NK-92 (cell line): Measurements from ENCODE around the gene CLASP1.
"Not testable (repeated sequence)": the region's sequence is repeated elsewhere in the genome, so short reads cannot be mapped to it uniquely, and the experiment has no call there.

Source experiments
- DNase-seq: peaks from one replicate; lab custom pipeline; 2025; ENCODE audit not compliant: unreplicated experiment; lab: John Stamatoyannopoulos, UW

The CLASP1 gene

DNA sequence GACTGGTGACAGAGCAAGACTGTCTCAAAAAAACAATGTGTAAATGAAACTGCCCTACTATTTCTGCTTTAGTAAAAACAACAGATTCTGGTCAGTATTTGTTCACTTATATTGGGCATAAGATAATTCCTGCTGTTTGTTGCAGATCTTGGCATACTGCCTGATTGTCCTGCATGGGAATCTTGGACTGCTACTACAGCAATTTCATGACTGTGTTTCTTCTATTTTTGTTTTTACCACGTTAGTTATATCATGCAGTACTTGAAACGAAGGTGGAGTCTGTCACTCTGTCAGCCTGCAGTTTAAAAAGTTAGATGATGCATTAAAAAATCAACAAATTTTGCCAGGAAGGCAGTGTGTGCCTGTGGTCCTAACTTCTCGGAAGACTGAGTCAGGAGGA lies 14.2 kb upstream of the CLASP1 start:
- DNase-seq: no peak

DNA sequence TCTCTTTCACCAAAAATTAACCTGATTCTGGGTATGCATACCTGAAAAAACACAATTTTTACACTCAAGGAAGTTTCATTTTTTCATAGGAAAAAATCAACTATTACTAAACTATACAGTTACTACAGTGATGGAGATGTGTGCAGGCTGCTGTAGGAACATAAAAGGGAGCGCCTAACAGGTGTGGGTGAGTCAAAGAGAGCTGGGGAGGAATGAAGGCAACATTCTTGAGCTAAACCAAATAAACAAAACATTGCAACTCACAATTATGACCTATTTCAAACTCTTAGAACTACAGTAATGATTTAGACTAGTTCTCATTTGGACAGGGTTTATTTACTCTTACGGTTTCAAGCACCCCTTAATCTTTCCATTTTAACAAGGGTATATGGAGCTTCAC lies 13.4 kb upstream of the CLASP1 start:
- DNase-seq: no peak

DNA sequence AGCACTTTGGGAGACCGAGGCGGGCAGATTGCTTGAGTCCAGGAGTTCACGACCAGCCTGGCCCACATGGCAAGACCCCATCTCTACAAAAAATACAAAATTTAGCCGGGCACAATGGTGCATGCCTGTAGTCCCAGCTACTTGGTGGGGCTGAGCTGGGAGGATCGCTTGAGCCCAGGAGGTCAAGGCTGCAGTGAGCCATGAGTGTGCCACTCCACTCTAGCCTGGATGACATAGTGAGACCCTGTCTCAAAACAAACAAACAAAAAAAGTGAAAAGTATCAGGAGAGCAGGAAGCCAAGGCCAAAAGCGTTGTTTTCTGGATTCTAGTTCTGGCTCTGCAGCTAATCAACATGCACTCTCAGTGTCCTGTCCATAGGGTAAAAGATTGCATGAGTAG lies 10.7 kb upstream of the CLASP1 start:
- DNase-seq: no peak

DNA sequence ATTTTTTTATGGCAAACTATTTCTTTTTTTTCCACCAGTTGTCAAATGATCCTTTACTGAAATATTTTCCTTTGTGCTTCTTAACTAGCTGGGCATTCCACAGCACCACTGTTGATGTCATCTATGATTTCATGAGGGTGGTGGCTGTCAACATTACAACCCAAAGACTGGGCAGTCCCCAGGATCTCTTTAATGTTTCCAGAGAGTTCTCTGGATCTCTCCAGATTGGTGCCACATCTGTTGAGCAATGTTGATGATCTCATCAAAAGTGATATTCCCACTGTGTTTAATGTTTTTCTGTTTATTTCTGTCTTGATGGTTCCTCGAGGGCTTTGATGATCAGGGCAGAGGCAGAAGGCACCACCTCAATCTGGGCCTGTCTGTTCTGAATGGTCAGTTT lies 9.1 kb upstream of the CLASP1 start:
- not testable (repeated sequence) for DNase-seq

DNA sequence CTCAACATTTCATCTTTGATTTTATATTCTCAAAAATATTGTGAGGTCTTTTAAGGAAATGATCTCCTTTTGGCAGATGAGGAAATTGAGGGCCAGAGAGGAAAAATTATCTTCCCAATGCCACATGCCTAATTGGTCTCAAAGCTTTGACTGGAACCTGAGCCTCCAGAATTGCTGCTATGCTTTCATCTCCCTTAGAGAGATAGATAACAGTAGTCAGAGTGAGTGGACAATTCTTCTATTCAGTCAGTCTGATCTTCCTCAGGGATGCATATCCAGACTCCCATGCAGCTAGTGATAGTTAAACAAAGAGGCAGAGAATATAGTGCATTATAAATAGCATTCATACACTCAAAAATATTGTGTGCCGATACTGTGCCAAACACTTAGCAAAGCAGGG lies 3.8 kb upstream of the CLASP1 start:
- DNase-seq: no peak

DNA sequence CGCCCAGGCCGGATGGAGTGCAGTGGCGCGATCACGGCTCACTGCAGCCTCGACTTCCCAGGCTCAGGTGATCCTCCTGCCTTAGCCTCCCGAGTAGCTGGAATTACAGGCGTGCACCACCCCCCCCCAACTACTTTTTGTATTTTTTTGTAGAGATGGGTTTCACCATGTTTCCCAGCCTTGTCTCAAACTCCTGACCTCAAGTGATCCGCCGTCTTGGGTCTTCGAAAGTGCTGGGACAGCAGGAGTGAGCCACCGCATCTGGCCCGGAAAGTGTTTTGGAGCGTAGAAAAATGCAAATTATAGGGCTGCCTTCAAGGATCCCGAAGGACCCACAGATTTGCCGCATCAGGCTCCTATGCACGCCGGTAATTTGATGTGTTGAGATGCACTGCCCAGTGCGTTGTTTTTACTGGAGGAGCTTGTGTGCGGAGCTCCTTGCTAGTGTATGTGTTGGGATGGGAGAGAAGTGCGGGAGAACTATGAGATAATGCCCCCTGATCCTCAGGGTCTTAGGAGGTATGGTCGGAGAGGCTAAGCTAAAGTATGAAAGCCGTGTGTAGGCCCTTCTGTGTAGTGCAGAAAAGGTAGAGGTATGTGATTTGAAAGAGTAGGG lies 1.2 kb upstream of the CLASP1 start:
- DNase-seq: no peak

DNA sequence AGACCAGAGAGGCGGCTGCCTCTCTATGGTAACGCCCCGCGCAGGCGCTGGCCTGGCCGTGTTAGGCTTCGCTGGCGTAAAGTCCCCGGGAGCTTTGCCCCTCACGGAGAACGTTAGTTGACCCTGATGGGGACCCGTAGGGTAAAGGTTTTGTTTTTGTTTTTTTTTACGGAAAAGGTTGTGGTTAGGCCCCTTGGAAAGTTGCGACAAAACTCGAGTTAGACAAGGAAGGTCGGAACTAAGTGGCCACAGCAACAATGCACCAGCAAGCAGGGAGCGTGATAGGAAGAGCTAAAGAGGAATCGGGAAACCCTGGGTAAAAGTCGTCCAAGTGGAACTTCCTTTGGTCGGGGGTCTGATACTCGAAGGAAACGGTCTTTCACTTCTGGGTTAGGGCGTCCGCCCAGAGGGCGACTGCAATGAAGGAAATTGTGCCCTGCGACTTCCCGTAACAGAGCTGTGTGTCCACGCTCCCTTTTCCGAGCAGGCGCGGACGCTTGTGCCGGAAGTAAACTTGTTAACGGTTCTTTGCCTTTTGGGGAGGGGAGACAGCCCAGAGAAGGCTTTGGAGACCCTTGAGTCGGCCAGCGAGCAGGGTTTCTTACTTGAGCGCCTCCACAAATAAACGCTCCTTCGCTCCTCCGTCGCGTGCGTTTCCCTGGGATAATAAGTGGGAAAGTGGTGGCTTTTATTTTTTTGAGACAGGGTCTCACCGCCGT lies 493 bp upstream of the CLASP1 start:
- DNase-seq: peak; percentile 65

DNA sequence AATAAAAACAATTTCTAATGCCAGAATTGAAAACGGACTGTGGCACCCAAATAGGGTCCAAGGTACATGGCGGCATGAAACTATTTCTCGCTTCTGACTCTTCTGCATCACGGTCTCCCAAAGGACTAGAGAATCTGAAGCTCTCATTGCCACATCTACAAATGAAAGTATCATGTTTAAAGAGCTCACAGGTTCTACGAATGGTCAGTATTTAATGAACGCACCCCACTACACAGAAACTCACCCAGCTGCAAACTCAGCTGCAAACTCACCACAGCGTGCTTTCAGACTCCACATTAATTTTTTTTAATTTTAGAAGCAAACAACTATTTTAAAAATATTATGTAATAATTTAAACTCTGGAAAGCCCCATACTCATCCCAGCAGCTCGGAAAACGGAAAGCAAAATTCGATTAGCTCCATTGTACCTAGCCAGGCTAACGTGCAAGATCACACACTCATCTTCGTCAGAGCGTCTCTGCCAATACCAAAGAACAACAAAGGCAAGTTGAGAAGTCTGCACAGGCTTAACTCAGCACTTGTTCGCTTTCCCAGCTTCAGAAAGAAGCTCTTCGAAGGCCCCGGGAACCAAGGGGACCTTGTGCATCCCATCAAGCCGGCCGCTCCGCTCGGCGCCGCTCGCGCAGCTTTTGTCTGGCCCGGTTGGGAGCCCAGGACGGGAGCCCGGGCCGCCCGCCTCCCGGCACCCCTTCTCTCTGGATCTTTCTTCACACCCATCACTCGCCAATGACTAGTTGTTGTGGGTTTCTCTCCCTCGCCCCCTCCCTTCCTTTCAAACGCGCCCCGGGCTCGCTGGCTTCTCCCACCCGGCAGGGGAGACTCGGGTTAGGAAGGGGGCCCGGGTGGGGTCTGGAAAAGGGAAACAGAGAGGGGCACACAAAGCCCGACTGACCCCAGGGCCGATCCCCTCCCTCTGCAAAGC lies 785 bp downstream of the CLASP1 start:
- DNase-seq: no peak

DNA sequence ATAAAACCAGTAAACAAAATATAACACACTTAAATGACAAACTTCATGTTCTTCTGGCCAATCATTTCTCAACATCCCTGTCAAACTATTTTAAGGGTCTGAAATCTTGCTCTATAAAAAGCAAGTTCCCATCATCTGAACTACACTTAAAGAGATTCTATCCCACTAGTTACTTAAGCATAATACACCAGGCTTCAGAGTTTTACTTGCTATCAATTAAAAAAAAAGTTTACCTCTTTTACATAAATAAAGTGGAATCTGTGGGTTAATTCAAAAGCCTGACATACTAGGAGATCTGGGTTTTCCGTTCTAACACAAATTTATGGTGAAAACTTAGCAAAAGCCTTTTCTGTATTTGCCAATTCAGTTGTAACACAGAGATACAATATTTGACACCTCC lies 1.9 kb downstream of the CLASP1 start:
- no peak for DNase-seq

DNA sequence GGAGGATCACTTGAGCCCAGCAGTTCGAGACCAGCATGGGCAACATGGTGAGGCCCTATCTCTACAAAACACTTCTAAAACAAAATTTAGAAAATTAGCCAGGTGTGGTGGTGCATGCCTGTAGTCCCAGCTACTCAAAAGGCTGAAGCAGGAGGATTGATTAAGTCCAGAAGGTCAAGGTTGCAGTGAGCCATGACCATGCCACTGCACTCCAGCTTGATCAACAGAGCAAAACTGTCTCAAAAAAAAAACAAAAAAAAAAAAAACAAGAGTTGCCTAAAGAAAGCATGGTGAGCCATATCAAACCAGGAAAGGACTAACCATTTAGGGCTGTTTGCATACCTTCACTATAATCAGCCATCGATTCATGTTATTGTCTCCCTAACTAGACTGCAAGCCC lies 4.5 kb downstream of the CLASP1 start:
- no peak for DNase-seq

DNA sequence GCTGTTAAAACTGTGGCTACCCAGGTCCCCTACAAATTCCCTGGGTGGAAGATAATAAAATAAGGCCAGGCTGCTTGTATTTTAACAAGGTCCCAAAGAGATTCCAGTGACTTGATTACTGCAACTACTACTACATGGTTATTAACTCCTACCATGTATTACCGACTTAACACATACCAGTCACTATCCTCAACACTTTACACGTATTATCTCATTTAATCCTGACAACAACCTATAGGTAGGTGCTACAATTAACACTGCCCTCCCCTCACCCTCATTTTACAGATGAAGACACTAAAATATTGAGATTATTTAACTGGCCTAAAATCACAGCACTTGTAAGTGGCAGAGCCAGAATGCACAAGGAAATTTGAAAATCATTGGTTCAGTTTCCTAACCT lies 5.4 kb downstream of the CLASP1 start:
- DNase-seq: no peak

DNA sequence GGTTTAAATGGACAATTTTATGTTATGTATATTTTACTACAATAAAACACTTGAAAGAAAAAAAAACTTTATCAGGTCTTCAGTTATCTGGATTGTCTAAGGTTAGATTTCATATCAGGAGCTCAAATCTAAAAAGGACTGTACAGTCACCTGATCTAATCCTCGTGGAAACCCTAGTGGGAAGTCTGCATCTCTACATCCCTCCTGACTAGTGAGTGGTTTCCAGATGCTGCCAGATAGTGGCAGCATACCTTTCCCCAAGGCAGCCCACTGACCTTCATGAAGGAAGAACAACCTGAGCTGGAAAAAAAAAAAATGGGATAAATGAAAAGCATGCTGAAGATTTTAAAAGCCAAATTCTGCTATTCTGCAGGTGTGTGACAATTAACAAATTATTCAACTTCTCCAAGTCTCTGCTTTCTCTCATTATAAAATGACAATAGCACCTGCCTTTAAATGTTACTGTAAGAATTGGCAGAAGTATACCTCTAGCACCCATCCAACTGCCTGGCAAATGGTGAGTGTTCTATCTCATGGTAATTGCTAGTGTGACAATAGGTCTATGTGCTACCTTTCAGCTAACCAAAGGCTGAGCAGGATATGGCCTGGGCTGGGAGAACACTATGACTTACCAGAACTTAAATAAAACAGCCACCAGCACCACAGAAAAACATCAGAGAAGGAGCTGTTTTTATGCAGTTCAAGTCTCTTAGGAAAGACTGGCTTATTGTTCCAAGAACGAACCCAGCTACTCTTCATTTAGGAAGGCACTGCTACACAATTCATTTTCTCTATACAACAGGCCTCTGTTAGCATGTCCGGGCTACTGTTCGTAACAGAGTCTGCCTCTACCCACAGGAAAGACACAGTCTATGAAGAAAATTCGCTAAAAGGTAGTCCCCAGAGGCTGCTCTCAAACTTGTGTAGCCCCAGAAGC lies 8.6 kb downstream of the CLASP1 start:
- DNase-seq: no peak

DNA sequence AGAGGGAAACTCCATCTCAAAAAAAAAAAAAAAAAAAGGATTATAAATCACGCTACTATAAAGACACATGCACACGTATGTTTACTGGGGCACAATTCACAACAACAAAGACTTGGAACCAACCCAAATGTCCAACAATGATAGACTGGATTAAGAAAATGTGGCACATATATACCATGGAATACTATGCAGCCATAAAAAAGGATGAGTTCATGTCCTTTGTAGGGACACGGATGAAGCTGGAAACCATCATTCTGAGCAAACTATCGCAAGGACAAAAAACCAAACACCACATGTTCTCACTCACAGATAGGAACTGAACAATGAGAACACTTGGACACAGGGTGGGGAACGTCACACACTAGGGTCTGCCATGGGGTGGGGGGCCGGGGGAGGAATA lies 9.4 kb downstream of the CLASP1 start:
- DNase-seq: not testable (repeated sequence)

DNA sequence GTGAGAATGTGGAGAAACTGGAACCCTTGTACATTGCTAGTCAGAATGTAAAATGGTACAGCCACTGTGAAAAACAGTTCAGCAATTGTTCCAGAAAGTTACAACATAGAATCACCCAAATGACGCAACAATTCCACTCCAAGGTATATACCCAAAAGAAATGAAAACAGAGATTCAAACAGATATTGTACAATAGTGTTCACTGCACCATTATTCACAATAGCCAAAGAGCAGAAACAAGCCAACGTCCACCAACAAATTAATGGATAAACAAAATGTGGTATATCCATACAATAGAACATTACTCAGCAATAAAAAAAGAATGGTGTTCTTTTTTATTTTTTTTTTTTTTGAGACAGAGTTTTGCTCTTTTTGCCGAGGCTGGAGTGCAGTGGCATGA lies 10.9 kb downstream of the CLASP1 start:
- DNase-seq: no peak

DNA sequence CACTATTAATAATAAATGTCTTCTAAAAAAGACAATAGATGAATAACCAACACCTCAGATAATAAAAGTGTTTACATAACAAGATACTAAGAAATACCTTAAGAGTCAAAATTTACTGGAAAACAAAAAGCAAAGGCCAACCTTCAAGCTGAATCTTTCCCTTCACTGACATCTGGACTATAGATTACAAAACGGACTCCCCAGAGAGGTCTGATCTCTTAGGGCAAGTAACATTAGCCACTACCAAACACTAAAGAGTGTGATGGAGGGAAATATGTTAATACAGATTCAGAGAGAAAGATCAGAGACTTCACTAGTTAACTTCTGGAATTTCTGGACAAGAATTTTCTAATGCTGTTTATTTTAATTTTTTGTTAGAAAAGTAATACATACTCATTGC lies 13.9 kb downstream of the CLASP1 start:
- no peak for DNase-seq

DNA sequence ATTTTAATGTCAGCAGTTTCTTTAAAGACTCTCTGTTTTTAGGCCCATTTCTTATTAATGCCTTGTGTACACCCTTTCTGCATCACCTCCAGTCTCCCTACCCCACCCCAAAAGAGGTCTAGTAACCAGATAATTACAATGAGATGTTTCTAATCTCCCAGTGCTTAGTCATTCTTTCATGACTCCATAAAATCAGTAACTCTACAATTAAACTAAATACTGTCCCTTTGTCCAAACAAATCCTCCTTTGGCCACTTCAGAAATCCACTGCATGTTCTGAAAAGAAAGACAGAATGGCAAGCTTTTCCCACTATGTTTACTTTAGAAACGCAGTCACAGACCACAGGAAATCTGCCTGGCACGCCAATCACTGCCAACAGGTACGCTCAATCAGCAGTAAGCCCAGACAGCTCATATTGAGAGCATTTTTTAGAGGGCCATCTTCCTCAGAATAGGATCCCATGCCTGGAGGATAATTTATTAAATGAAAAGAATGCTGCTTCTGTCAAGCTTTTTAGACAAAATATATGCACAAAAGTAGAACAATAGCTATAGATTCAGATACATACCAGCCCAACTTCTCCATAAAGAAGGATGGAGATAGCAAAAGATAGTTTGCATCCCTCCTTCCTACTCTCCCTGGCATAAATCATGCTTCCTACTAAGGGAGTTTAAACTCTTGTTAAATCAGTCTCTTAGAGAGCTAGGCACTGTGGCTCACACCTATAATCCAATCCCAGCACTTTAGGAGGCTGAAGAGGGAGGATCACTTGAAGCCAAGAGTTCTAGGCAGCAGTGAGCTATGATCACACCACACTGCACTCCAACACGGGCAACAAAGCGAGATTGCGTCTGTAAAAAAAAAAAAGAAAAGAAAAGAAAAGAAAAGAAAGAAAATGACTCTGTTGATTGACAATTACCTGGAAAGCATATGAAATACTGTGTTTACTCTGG lies 14.6 kb downstream of the CLASP1 start:
- DNase-seq: no peak

DNA sequence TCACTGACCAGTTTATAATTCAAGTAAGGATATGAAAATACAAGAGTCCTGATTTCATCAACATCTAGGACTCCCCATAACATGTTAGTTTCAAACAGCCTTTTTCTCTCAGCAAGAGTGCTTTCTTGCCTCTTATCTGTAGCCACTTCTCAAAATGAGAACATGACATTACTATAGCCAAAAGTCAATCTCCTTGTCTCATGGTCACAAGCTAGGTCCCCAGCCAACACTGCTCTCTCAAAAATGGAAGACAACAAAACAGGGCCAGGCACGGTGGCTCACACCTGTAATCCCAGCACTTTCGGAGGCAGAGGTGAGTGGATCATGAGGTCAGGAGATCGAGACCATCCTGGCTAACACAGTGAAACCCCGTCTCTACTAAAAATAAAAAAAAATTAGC lies 15.8 kb downstream of the CLASP1 start:
- no peak for DNase-seq

DNA sequence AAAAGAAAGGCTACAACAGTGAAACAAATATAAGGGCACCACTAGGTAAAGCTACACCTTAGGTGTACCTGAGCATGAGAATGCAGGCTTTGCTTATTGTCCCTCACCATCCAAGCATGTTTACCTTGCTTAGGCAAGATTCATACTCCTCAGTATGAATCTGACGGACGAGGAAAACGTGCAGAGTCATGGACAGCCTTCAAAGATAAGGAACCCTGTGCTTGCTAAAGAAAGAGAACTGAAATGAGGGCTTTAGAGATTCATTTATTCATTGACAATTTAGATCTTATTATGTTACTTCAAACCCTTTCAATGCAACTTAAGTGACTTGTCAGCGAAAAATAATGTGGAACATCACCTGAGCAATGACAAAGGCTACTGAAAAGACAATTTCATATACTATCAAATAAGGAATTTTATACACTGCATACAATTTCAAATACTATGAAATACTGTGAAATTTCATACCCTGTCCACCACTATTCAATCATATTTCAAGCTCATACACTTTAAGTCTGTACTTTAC lies 21.7 kb downstream of the CLASP1 start:
- no peak for DNase-seq

DNA sequence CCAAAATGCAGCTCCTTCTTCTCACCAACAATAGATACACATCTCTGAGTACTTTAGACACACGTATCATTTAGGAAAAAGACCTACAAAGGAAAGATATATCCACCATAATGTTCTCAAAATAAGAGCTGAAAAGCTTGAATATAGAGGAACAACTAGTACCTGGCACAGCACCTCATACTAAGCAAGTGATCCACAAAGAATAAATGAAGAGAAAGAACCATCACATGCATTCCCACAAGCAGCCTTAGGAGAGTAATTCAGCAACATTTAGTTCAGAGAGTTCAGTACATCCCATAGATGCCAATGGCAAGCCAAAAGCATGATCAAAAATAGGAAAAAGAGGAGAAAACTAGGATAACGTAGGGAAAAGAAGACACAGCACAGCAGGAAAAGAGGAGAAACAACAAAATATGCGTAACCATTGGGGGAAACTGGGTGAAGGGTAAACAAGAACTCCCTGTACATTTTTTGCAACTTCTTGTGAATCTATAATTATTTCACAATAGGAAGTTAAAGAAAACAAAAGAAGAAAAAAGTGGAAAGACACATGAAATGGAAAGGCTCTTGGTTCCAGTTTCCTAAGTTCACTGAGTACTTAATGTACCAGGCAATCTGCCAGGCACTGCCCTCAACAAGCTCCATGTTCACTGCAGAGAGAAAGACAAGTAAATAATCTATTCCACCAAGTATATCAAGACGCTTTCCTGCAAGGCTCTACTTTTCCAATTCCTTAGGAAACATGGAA lies 22.3 kb downstream of the CLASP1 start:
- DNase-seq: no peak
